Adipose tissue (tissue), 3 donors: ENCODE measurements around the gene PSAPL1. TPM values are rescaled to one million over a fixed set of nuclear protein-coding genes. Genes with fewer than 3 reads are reported as not detected.

Experiments
- H3K27ac ChIP-seq: one replicate; pipeline ENCODE4 v1.5.1; 2013; ENCODE audit warnings: low read depth, low read length
- WGBS, 3 donors: extraction: QIAGEN DNeasy Blood & Tissue Kit; methylation state at CpG; one replicate each; pipeline ENCODE4 v1.1.7; 2013; 5-methylcytosine and 5-hydroxymethylcytosine counted together
- polyA plus RNA-seq, 3 donors: library from polyadenylated mRNA; stranded (reverse); fragments of 200-250 nt; gene quantifications; one replicate each; pipeline ENCODE4 v1.2.3, GENCODE V29; 2013
- donor health status: healthy with polysubstance abuse.
- donor health status: Bipolar disorder and iron deficiency.
- donor health status: healthy.

Gene PSAPL1
- polyA plus RNA-seq, 3 donors = 0.22 to 2.1 TPM; not detected in 1

DNA sequence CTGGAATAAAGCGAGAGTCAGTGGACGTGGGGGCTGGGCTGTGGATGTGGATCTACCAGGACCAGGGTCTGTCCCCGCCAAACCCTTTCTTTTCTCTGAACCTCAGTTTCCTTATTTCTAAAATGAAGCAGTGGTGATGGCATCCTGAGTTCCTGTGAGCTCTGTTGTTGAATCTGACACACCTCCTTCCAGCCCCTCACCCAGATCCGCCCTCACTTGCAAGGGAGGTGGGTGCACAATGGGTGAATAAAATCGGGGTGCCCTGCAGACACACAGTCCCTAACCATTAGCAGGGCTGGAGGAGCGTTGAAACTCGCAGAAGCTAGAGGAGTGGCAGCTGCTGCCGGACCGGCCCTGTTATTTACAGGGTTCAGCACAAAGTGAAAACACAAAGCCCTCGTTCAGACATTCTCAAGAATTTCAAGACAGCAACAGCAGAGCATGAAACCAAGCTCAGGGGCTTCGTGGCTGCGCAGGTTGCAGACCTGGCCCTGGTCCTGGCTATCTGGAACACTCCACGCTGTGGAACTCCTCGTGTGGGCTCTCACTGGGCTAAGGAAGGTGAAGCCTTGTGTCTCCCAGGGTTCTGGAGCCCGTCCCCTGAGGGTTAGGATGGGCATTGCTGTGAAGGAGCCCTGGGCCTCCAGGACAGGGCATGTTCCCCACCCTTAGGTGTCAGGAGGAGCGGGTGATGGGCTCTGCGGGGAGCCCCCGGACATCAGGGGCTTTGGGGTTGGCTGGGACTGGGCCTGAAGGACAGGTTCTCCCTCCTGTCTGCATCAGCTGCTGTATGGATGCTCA, 42.9 kb downstream of the PSAPL1 start:
- no peak overlapping the region for H3K27ac ChIP-seq
- WGBS, 3 donors = 56 to 81% (median 78%) methylated on average over 18 of the region's 18 CpGs

DNA sequence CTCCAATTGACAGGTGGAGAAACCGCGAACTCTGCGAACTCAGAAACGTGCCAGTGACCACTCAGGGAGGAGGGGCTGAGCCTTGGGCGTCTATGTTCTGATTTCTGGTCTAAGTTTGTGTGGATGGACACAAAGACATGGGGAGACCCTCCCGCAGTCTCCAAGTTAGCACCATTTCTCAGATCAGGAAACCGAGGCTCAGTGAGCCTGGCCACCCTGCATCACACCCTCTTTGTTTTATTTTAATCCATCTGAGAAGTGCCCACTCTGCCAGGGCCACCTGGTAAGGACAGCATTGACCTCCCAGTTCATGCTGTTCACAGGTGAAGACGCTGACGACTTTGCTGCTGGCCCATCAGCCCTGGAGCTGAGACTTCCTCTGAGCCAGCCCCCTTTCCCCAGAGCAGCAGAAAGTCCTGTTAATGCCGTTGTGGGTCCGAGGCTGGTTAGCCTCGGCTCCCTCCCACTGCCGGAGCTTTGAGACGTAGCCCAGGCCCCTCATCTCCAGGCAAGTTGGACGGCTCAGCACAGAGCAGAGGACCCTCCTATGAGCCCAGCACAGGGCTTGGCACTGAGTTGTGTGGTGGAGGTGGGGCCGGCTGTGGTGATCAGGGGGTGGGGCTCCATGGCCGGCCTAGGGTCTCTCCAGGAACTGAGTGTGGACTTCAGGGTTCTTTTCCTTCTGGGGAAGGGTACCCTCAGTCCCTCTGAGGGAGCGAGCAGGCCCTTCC, 43.7 kb downstream of the PSAPL1 start:
- WGBS, 3 donors = 68 to 81% (median 78%) methylated on average over 18 of the region's 18 CpGs
- H3K27ac ChIP-seq = no peak overlapping the region

- no peak overlapping the region for H3K27ac ChIP-seq
- WGBS, 3 donors = 74 to 86% (median 86%) methylated on average over 13 of the region's 13 CpGs
Observed at GRCh38 chr4:7390336-7390735, 44.4 kb downstream of the PSAPL1 start.

GRCh38 chr4:7389719-7390118, 45.0 kb downstream of the PSAPL1 start:
- 29 to 57% (median 56%) methylated on average over 12 of the region's 12 CpGs for WGBS, 3 donors
- H3K27ac ChIP-seq = no peak overlapping the region

- no peak overlapping the region for H3K27ac ChIP-seq
- WGBS, 3 donors = 75 to 90% (median 88%) methylated on average over 15 of the region's 15 CpGs
Observed at GRCh38 chr4:7389101-7389701, 45.5 kb downstream of the PSAPL1 start.

DNA sequence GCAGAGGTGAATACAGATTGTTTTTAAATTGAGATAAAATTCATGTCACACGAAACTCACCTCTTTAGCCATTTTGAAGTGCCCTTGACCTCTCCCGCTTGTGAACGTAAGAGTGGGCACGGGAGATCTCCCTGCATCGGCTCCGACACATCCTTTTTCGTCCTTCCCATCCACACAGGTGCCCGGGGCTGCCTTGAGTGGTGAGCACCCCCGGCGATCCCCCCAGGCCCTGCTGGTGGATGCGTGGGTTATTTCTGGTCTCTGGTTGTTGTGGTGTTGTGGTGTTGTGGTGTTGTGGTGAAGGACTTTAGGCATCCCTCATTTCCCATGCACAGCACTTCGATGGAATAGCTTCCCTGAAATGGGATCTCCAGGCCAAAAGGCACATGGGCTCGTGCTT, 46.1 kb downstream of the PSAPL1 start:
- no peak overlapping the region for H3K27ac ChIP-seq
- WGBS, 3 donors = 78 to 90% (median 89%) methylated on average over 13 of the region's 13 CpGs

- WGBS, 3 donors = 71 to 97% (median 90%) methylated on average over 6 of the region's 6 CpGs
- H3K27ac ChIP-seq = no peak overlapping the region
Observed at GRCh38 chr4:7387925-7388324, 46.8 kb downstream of the PSAPL1 start.

DNA sequence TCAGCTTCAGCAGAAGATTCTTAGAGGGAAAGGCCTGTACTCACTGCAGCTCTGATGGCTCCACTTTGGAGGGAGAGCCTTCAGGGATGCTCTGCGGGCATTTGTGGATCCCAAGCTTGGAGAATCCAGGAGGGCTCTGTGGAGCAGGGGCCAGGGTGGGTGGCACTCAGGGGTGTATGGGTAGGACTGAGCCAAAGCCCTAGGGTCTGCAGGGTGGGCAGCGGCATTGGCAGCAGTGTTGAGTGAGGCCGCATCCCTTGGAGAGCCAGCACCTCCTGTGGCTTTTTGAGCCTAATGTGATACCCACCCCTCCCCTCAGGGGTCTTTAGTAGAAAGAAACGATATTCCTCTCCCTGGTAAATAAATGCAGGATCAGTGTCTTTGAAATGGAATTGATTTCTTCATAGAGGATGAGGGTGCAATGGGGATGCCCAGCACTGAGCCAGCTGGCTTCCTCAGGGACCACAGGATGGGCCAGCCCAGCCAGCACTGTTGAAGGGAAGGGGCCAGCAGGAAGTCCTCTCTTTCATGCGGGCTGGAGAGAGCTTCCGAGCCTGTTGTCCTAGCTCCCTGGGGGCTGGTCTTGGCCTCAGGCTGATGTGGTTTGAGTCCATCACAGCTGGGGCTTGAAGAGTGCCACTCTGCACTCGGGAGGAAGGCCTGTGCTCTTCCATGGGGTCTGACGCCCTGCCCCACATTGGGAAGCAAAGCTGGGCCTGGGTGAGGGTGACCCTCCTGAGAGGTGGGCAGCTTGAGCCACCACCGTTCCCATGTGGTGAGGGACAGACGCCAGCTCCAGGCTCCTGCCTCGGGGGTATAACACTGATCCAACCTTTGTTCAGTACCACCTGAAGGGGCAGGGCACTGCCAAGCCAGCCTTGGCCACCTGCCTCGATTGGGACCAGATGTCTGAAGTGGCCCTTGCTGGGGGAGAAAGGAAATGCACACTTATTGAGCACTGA, 49.5 kb downstream of the PSAPL1 start:
- 48 to 59% (median 58%) methylated on average over 12 of the region's 12 CpGs for WGBS, 3 donors
- H3K27ac ChIP-seq = no peak overlapping the region

- WGBS, 3 donors = 75 to 81% (median 79%) methylated on average over 28 of the region's 28 CpGs
- no peak overlapping the region for H3K27ac ChIP-seq
Observed at GRCh38 chr4:7384003-7384928, 50.5 kb downstream of the PSAPL1 start.

GRCh38 chr4:7383266-7383665, 51.5 kb downstream of the PSAPL1 start:
- WGBS, 3 donors = 80 to 88% (median 87%) methylated on average over 8 of the region's 8 CpGs
- no peak overlapping the region for H3K27ac ChIP-seq

GRCh38 chr4:7382634-7383014, 52.1 kb downstream of the PSAPL1 start:
- 58 to 69% (median 69%) methylated on average over 7 to 8 of the region's 8 CpGs for WGBS, 3 donors
- H3K27ac ChIP-seq = no peak overlapping the region

DNA sequence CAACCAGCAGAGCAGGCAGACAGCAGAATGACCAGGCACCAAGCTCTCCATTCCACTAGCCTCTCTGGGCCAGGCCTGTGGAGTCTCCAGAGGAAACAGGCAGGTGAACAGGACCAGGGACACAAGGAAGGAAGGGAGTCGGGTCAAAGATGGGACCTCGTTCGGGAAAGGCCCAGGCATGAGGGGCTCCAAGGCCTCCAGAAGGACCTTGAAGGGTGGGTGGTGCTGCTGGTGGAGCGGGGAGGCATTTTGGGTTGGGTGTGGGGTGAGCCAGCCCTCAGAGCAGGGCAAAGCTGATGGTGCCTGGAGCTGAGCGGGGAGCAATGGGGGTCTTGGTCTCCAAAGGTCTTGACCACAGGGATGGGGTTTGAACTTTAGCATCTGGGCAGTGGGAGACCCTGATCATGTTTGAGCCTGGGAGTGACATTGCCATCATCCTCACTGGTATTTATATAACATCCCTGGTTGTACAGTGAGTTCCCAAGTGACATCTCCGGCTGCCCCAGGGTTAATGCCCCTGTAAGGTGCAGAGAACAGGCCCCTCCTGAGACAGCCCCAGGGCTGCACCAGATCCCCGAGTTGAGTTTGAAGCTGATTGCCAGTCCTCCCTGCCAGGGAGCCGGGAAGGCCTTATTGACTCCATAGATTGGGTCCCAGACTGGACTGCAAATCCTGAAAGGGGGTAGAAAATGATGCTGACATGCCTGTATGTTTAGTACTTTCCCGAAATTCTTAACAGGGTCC, 52.7 kb downstream of the PSAPL1 start:
- WGBS, 3 donors = 74 to 87% (median 85%) methylated on average over 9 of the region's 9 CpGs
- no peak overlapping the region for H3K27ac ChIP-seq

- 45 to 57% (median 55%) methylated on average over 9 of the region's 9 CpGs for WGBS, 3 donors
- no peak overlapping the region for H3K27ac ChIP-seq
Observed at GRCh38 chr4:7381221-7381889, 53.4 kb downstream of the PSAPL1 start.
